GM11168 (cell line): Measurements from ENCODE around the gene PRR14L.
"Not testable (repeated sequence)": the region's sequence is repeated elsewhere in the genome, so short reads cannot be mapped to it uniquely, and the experiment has no call there.

Source experiments
- in situ Hi-C: fragments of 300-500 bp; cut with MboI; formaldehyde crosslinking; loops from one replicate; pipeline ENCODE4 v1.12.0; 2022; ENCODE audit warnings: low sequenced_read_pairs; ENCODE audit not compliant: unreplicated experiment

Gene PRR14L

GRCh38 chr22:31742115-31742514 lies 7.8 kb downstream of the PRR14L start:
- in situ Hi-C loops, result no loop called here

GRCh38 chr22:31740314-31740713 lies 9.6 kb downstream of the PRR14L start:
- in situ Hi-C loops, result not testable (repeated sequence)

- in situ Hi-C loops, result no loop called here
Measured at GRCh38 chr22:31739795-31740201, 10.1 kb downstream of the PRR14L start.

- in situ Hi-C loops, result no loop called here
Measured at GRCh38 chr22:31738566-31738965, 11.4 kb downstream of the PRR14L start.

- in situ Hi-C loops, result no loop called here
Measured at GRCh38 chr22:31737932-31738331, 12.0 kb downstream of the PRR14L start.

- in situ Hi-C loops, result no loop called here
Measured at GRCh38 chr22:31736458-31736857, 13.5 kb downstream of the PRR14L start.

GRCh38 chr22:31734512-31734911 lies 15.4 kb downstream of the PRR14L start:
- in situ Hi-C loops, result no loop called here

- in situ Hi-C loops, result no loop called here
Measured at GRCh38 chr22:31733580-31734079, 16.3 kb downstream of the PRR14L start.

- in situ Hi-C loops, result no loop called here
Measured at GRCh38 chr22:31732089-31732829, 17.7 kb downstream of the PRR14L start.

- in situ Hi-C loops, result no loop called here
Measured at GRCh38 chr22:31730344-31730711, 19.6 kb downstream of the PRR14L start.

GRCh38 chr22:31728857-31729256 lies 21.1 kb downstream of the PRR14L start:
- in situ Hi-C loops, result no loop called here

- in situ Hi-C loops, result no loop called here
Measured at GRCh38 chr22:31726692-31727091, 23.2 kb downstream of the PRR14L start.

GRCh38 chr22:31723723-31724122 lies 26.2 kb downstream of the PRR14L start:
- in situ Hi-C loops, result no loop called here

- in situ Hi-C loops, result no loop called here
Measured at GRCh38 chr22:31719850-31720471, 30.0 kb downstream of the PRR14L start.

- in situ Hi-C loops, result no loop called here
Measured at GRCh38 chr22:31715147-31715778, 34.7 kb downstream of the PRR14L start.

GRCh38 chr22:31711226-31711625 lies 38.7 kb downstream of the PRR14L start:
- in situ Hi-C loops, result not testable (repeated sequence)

- in situ Hi-C loops, result no loop called here
Measured at GRCh38 chr22:31707519-31707918, 42.4 kb downstream of the PRR14L start.

- in situ Hi-C loops, result no loop called here
Measured at GRCh38 chr22:31695423-31695822, 54.5 kb downstream of the PRR14L start.

- in situ Hi-C loops, result not testable (repeated sequence)
Measured at GRCh38 chr22:31694046-31694445, 55.9 kb downstream of the PRR14L start.

GRCh38 chr22:31692186-31692886 lies 57.6 kb downstream of the PRR14L start:
- in situ Hi-C loops, result no loop called here

- in situ Hi-C loops, result no loop called here
Measured at GRCh38 chr22:31691408-31691807, 58.5 kb downstream of the PRR14L start.
